Calu3 (cell line): Measurements from ENCODE around the gene MAGI3. TPM values are rescaled to one million over a fixed set of nuclear protein-coding genes. Genes with fewer than 3 reads are reported as not detected.

Source experiments
- BruUV-seq: library from RNA; stranded (reverse); fragments of 400-500 nt; replicated peaks from 2 replicates; lab custom pipeline; 2021; lab: Mats Ljungman, UMichigan
- CTCF ChIA-PET: fragments of 300-600 bp; sonication (Branson Sonifier 250); formaldehyde crosslinking; loops from one replicate; lab custom pipeline; 2022; ENCODE audit warnings: antibody characterized with exemption; lab: Charles Lee
- DNase-seq: peaks from one replicate; pipeline ENCODE4 v3.0.0; 2022
- H3K27ac Mint-ChIP-seq: one replicate; pipeline ENCODE4 v1.8.0; 2022; ENCODE audit warnings: mixed read lengths; ENCODE audit not compliant: unreplicated experiment
- H3K27me3 Mint-ChIP-seq: one replicate; pipeline ENCODE4 v1.8.0; 2022; ENCODE audit warnings: mixed read lengths; ENCODE audit not compliant: unreplicated experiment
- H3K36me3 Mint-ChIP-seq: one replicate; pipeline ENCODE4 v1.8.0; 2022; ENCODE audit warnings: mild to moderate bottlenecking, moderate library complexity, mixed read lengths; ENCODE audit not compliant: insufficient read depth, unreplicated experiment
- H3K4me1 Mint-ChIP-seq: one replicate; pipeline ENCODE4 v1.8.0; 2022; ENCODE audit warnings: mild to moderate bottlenecking, low read depth, mixed read lengths; ENCODE audit not compliant: unreplicated experiment
- H3K4me3 Mint-ChIP-seq: one replicate; pipeline ENCODE4 v1.8.0; 2022; ENCODE audit warnings: mild to moderate bottlenecking, low read depth, moderate library complexity, mixed read lengths; ENCODE audit not compliant: unreplicated experiment
- H3K9me3 Mint-ChIP-seq: one replicate; pipeline ENCODE4 v1.8.0; 2022; ENCODE audit warnings: low read depth, mixed read lengths; ENCODE audit not compliant: unreplicated experiment
- CTCF ChIP-seq: fragments of 200-600 bp; IDR thresholded peaks from one replicate; pipeline ENCODE4 v1.8.0; 2022; ENCODE audit warnings: antibody characterized with exemption; ENCODE audit not compliant: unreplicated experiment
- intact Hi-C: fragments of 100-400 bp; cut with micrococcal nuclease; formaldehyde crosslinking; loops from one replicate; pipeline ENCODE4 v1.10.0; 2022; ENCODE audit not compliant: unreplicated experiment
- total RNA-seq: library from RNA; stranded (reverse); gene quantifications from 2 replicates; pipeline ENCODE4 v1.2.3, GENCODE V29; 2022

The MAGI3 gene
- total RNA-seq, 1 experiment from 2014 or later = 14.2 TPM

- H3K4me1 Mint-ChIP-seq = peaks cover 21% of the 10 kb centered on the region
- CTCF ChIA-PET = no interaction called here
- TF ChIP-seq CTCF = no peak
- DNase-seq = no peak
- H3K27ac Mint-ChIP-seq = no peak overlapping the region
- H3K27me3 Mint-ChIP-seq = no peaks in the 10 kb centered on the region
- peaks cover 32% of the 10 kb centered on the region for H3K36me3 Mint-ChIP-seq
- no peaks in the 10 kb centered on the region for H3K9me3 Mint-ChIP-seq
- intact Hi-C loops = loop anchor here (5.0 kb wide), 1 partner anchor 283 kb away; no protein-coding TSS in a partner anchor
- no TSS peak for BruUV-seq
- no peak overlapping the region for H3K4me3 Mint-ChIP-seq
These were observed 3.9 kb downstream of the MAGI3 start for GRCh38 chr1:113394043-113394862.

GRCh38 chr1:113394863-113395259, 4.5 kb downstream of the MAGI3 start:
- Mint-ChIP-seq H3K36me3 (peaks cover 26% of the 10 kb centered on the region), H3K9me3 (no peaks in the 10 kb centered on the region), H3K27ac (no peak overlapping the region), H3K4me3 (no peak overlapping the region), H3K4me1 (peaks cover 15% of the 10 kb centered on the region), H3K27me3 (no peaks in the 10 kb centered on the region)
- no peak for DNase-seq
- BruUV-seq = no TSS peak
- CTCF ChIA-PET = no interaction called here
- intact Hi-C loops = loop anchor here (5.0 kb wide), 1 partner anchor 282 kb away; no protein-coding TSS in a partner anchor
- no peak for TF ChIP-seq CTCF

GRCh38 chr1:113396102-113396501, 5.8 kb downstream of the MAGI3 start:
- intact Hi-C loops = no loop called here
- H3K27me3 Mint-ChIP-seq = no peaks in the 10 kb centered on the region
- H3K4me1 Mint-ChIP-seq = peaks cover 15% of the 10 kb centered on the region
- CTCF ChIA-PET = interaction anchor here (0.6 to 0.9 kb wide), 4 partner anchors 13 to 282 kb away, joined by 3 to 7 read pairs (median 3); no protein-coding TSS in a partner anchor
- H3K36me3 Mint-ChIP-seq = peaks cover 15% of the 10 kb centered on the region
- no peak for DNase-seq
- no peak overlapping the region for H3K4me3 Mint-ChIP-seq
- H3K27ac Mint-ChIP-seq = peak overlapping the region; percentile 8
- H3K9me3 Mint-ChIP-seq = no peaks in the 10 kb centered on the region
- TF ChIP-seq CTCF = no peak
- no TSS peak for BruUV-seq

- no peak overlapping the region for H3K27ac Mint-ChIP-seq
- intact Hi-C loops = no loop called here
- H3K27me3 Mint-ChIP-seq = no peaks in the 10 kb centered on the region
- no peak for TF ChIP-seq CTCF
- no peak overlapping the region for H3K4me3 Mint-ChIP-seq
- CTCF ChIA-PET = interaction anchor here (0.6 to 0.9 kb wide), 5 partner anchors 12 to 729 kb away, joined by 3 to 7 read pairs (median 3); no protein-coding TSS in a partner anchor
- no peaks in the 10 kb centered on the region for H3K9me3 Mint-ChIP-seq
- DNase-seq = peak; percentile 30
- peaks cover 10% of the 10 kb centered on the region for H3K36me3 Mint-ChIP-seq
- H3K4me1 Mint-ChIP-seq = peaks cover 15% of the 10 kb centered on the region
- no TSS peak for BruUV-seq
These were observed 6.3 kb downstream of the MAGI3 start for GRCh38 chr1:113396585-113396984.
